HCT116 (cell line): Measurements from ENCODE around the gene BSN. TPM values are rescaled to one million over a fixed set of nuclear protein-coding genes. Genes with fewer than 3 reads are reported as not detected.

Experiments used
- ATAC-seq: fragments of 200-7000 bp; cut with Tn5 transposase; 2 replicates; pipeline ENCODE4 v1.9.1; 2020; ENCODE audit warnings: mild to moderate bottlenecking, moderate library complexity
- BruUV-seq: library from RNA; stranded (reverse); fragments of 400-500 nt; replicated peaks from 2 replicates; lab custom pipeline; 2021; lab: Mats Ljungman, UMichigan
- CTCF ChIA-PET: fragments of 300-600 bp; sonication (Branson Sonifier 250); formaldehyde crosslinking; loops from one replicate; lab custom pipeline; 2021; ENCODE audit warnings: antibody characterized with exemption; lab: Charles Lee
- POLR2A ChIA-PET: fragments of 300-600, 350-600 bp; sonication (Branson Sonifier 250); formaldehyde crosslinking; loops from one replicate; lab custom pipeline; 2021; ENCODE audit warnings: antibody characterized with exemption; lab: Charles Lee
- RAD21 ChIA-PET, 2 experiments: fragments of 300-600 bp; sonication (Branson Sonifier 250); formaldehyde crosslinking; loops; one replicate each; lab custom pipeline; 2023; ENCODE audit warnings: low total read pairs in 2 of 2; ENCODE audit not compliant: uncharacterized antibody in 2 of 2, unreplicated experiment in 2 of 2, low non-redundant PET in 1 of 2; lab: Charles Lee
- DNase-seq: peaks from one replicate; pipeline ENCODE4 v3.0.0-alpha.2; 2010; ENCODE audit warnings: low read depth, low spot score
- H2AFZ ChIP-seq: fragments of 200-600 bp; shearing (Covaris generic), sonication (generic); 2 replicates; pipeline ENCODE4 v1.6.1; 2017; ENCODE audit warnings: low read depth, mixed run types, mixed read lengths, antibody characterized with exemption, low read length; ENCODE audit not compliant: poor library complexity, severe bottlenecking
- H3K27ac ChIP-seq: 2 replicates; pipeline ENCODE4 v1.5.1; 2012; ENCODE audit warnings: low read depth, low read length
- H3K27me3 ChIP-seq: fragments of 200-600 bp; sonication (generic); 2 replicates; pipeline ENCODE4 v1.6.1; 2016; ENCODE audit warnings: mixed run types, low read length, mixed read lengths; ENCODE audit not compliant: insufficient read depth
- H3K36me3 ChIP-seq, 2 experiments: fragments of 200-500 bp in 1 of 2; fragments of 200-600 bp in 1 of 2; sonication (Bioruptor generic) in 1 of 2; sonication (generic) in 1 of 2; 2 replicates each; pipeline versions ENCODE4 v1.5.1 to v1.6.1; 2014 to 2016; ENCODE audit warnings: low read length in 2 of 2, inconsistent platforms in 1 of 2, mixed read lengths in 1 of 2, mixed run types in 1 of 2; ENCODE audit not compliant: insufficient read depth in 2 of 2, control insufficient read depth in 1 of 2
- H3K4me1 ChIP-seq, 2 experiments: fragments of 200-600 bp in 1 of 2; sonication (generic) in 1 of 2; 2 replicates each; pipeline versions ENCODE4 v1.5.1 to v1.6.1; 2012 to 2017; ENCODE audit warnings: low read length in 2 of 2, inconsistent platforms in 1 of 2, mild to moderate bottlenecking in 1 of 2, mixed read lengths in 1 of 2, mixed run types in 1 of 2, moderate library complexity in 1 of 2; ENCODE audit not compliant: insufficient read depth in 2 of 2, control insufficient read depth in 1 of 2
- H3K4me2 ChIP-seq: fragments of 200-600 bp; sonication (generic); 2 replicates; pipeline ENCODE4 v1.6.1; 2017; ENCODE audit warnings: mixed run types, low read length, mixed read lengths
- H3K4me3 ChIP-seq, 2 experiments: fragments of 200-600 bp in 1 of 2; sonication (generic) in 1 of 2; replicated peaks in 1 of 2; 2 replicates each; pipeline ENCODE4 v1.5.1; 2011 to 2016; ENCODE audit warnings: low read length in 2 of 2, control low read depth in 1 of 2, low read depth in 1 of 2, mild to moderate bottlenecking in 1 of 2, mixed read lengths in 1 of 2, mixed run types in 1 of 2
- H3K79me2 ChIP-seq: fragments of 200-600 bp; sonication (generic); 2 replicates; pipeline ENCODE4 v1.6.1; 2017; ENCODE audit warnings: mild to moderate bottlenecking, mixed run types, low read length, moderate library complexity, mixed read lengths; ENCODE audit not compliant: insufficient read depth
- H3K9ac ChIP-seq: fragments of 200-600 bp; sonication (generic); 2 replicates; pipeline ENCODE4 v1.6.1; 2016; ENCODE audit warnings: low read length, mixed read lengths
- H3K9me2 ChIP-seq: fragments of 200-600 bp; sonication (generic), shearing (Covaris generic); 2 replicates; pipeline ENCODE4 v1.6.1; 2017; ENCODE audit warnings: mixed run types, mild to moderate bottlenecking, moderate library complexity; ENCODE audit not compliant: insufficient read depth
- H3K9me3 ChIP-seq, 2 experiments: fragments of 200-500 bp in 1 of 2; fragments of 200-600 bp in 1 of 2; sonication (Bioruptor generic) in 1 of 2; sonication (generic) in 1 of 2; 2 replicates each; pipeline ENCODE4 v1.6.1; 2014 to 2017; ENCODE audit warnings: low read length in 2 of 2, mixed read lengths in 2 of 2, inconsistent platforms in 1 of 2, low read depth in 1 of 2, mild to moderate bottlenecking in 1 of 2, mixed run types in 1 of 2, moderate library complexity in 1 of 2; ENCODE audit not compliant: control insufficient read depth in 1 of 2, insufficient read depth in 1 of 2
- H4K20me1 ChIP-seq: fragments of 200-600 bp; sonication (generic), shearing (Covaris generic); 2 replicates; pipeline ENCODE4 v1.6.1; 2017; ENCODE audit warnings: mixed run types, mild to moderate bottlenecking, moderate library complexity; ENCODE audit not compliant: insufficient read depth
- CBX3 ChIP-seq: IDR thresholded peaks from 2 replicates; pipeline ENCODE4 v1.6.1; 2012; ENCODE audit warnings: low read depth
- CEBPB ChIP-seq: IDR thresholded peaks from 2 replicates; pipeline ENCODE4 v1.6.1; 2012; ENCODE audit warnings: low read depth
- EGR1 ChIP-seq: IDR thresholded peaks from 2 replicates; pipeline ENCODE4 v1.6.1; 2012; ENCODE audit warnings: low read depth
- ELF1 ChIP-seq: IDR thresholded peaks from 2 replicates; pipeline ENCODE4 v1.6.1; 2012; ENCODE audit warnings: low read depth, borderline replicate concordance
- EZH2phosphoT487 ChIP-seq: fragments of 200-600 bp; IDR thresholded peaks from 2 replicates; pipeline ENCODE4 v1.6.1; 2018; ENCODE audit warnings: antibody characterized with exemption, borderline replicate concordance
- JUND ChIP-seq: IDR thresholded peaks from 2 replicates; pipeline ENCODE4 v1.6.1; 2012
- MAX ChIP-seq: IDR thresholded peaks from 2 replicates; pipeline ENCODE4 v1.6.1; 2012
- POLR2A ChIP-seq: IDR thresholded peaks from 2 replicates; pipeline ENCODE4 v1.7.0; 2011; ENCODE audit warnings: borderline replicate concordance; ENCODE audit not compliant: insufficient read depth, insufficient read length; ENCODE audit errors: extremely low read depth
- POLR2AphosphoS5 ChIP-seq: IDR thresholded peaks from 2 replicates; pipeline ENCODE4 v1.6.1; 2011; ENCODE audit warnings: mild to moderate bottlenecking, low read depth, low read length, moderate library complexity
- RAD21 ChIP-seq: IDR thresholded peaks from 2 replicates; pipeline ENCODE4 v1.6.1; 2012; ENCODE audit warnings: low read depth, mild to moderate bottlenecking
- REST ChIP-seq: IDR thresholded peaks from 2 replicates; pipeline ENCODE4 v1.6.1; 2012; ENCODE audit warnings: low read depth
- SIN3A ChIP-seq: IDR thresholded peaks from 2 replicates; pipeline ENCODE4 v1.6.1; 2012; ENCODE audit warnings: low read depth
- SP1 ChIP-seq: IDR thresholded peaks from 2 replicates; pipeline ENCODE4 v1.6.1; 2012; ENCODE audit warnings: low read depth
- SRF ChIP-seq: IDR thresholded peaks from 2 replicates; pipeline ENCODE4 v1.6.1; 2012; ENCODE audit warnings: low read depth
- TCF7L2 ChIP-seq: IDR thresholded peaks from 2 replicates; pipeline ENCODE4 v1.7.0; 2011; ENCODE audit warnings: borderline replicate concordance, inconsistent platforms; ENCODE audit not compliant: insufficient read depth, insufficient read length; ENCODE audit errors: extremely low read depth
- ZBTB33 ChIP-seq: IDR thresholded peaks from 2 replicates; pipeline ENCODE4 v1.6.1; 2011; ENCODE audit warnings: mild to moderate bottlenecking, low read length, moderate library complexity; ENCODE audit not compliant: insufficient replicate concordance; ENCODE audit errors: extremely low read depth
- ZFX ChIP-seq: fragments of 450-650 bp; IDR thresholded peaks from 2 replicates; pipeline ENCODE4 v1.6.1; 2017
- intact Hi-C: fragments of 100-400 bp; cut with micrococcal nuclease; formaldehyde crosslinking; loops from 2 replicates; pipeline ENCODE4 v1.10.0; 2022
- total RNA-seq: library from RNA; stranded (reverse); gene quantifications from one replicate; pipeline ENCODE4 v1.2.1, GENCODE V29; 2021; ENCODE audit not compliant: unreplicated experiment

BSN gene
- total RNA-seq, 1 experiment from 2014 or later = 1.5 TPM

- TF ChIP-seq ZBTB33 (no peak), SRF (no peak), SP1 (no peak), TCF7L2 (no peak), EGR1 (no peak)
These were observed 46.5 kb downstream of the BSN start (continued) for GRCh38 chr3:49600781-49601180.

GRCh38 chr3:49601358-49602048, 47.2 kb downstream of the BSN start:
- Histone ChIP-seq H3K9me2 (no peaks in the 10 kb centered on the region), H3K4me2 (peak overlapping the region; percentile 73; the same call in 1 of the 2 replicates), H3K36me3 (no peaks in the 10 kb centered on the region), H3K4me3 (no peak overlapping the region), H3K79me2 (no peaks in the 10 kb centered on the region), H3K27ac (no peak overlapping the region), H3K4me1 (peaks cover 0 to 41% of the 10 kb centered on the region in 2 experiments; a peak in 3 of 4 replicates), H4K20me1 (no peaks in the 10 kb centered on the region), H2AFZ (no peak overlapping the region), H3K9me3 (no peaks in the 10 kb centered on the region), H3K9ac (no peak overlapping the region), H3K27me3 (no peaks in the 10 kb centered on the region)
- intact Hi-C loops = no loop called here
- no TSS peak for BruUV-seq
- ChIA-PET CTCF (interaction anchor here (1.3 kb wide), 1 partner anchor 62 kb away, joined by 4 read pairs; no protein-coding TSS in a partner anchor), POLR2A (no interaction called here), RAD21 (no interaction called here)
- no peak for DNase-seq
- ATAC-seq = no peak
- no peak for TF ChIP-seq TCF7L2
- TF ChIP-seq ZBTB33 = no peak
- no peak for TF ChIP-seq EGR1
- TF ChIP-seq REST = no peak
- no peak for TF ChIP-seq EZH2phosphoT487
- no peak for TF ChIP-seq POLR2A
- TF ChIP-seq MAX = no peak
- no peak for TF ChIP-seq POLR2AphosphoS5
- no peak for TF ChIP-seq ELF1
- TF ChIP-seq CEBPB = no peak
- no peak for TF ChIP-seq SRF
- TF ChIP-seq CBX3 = no peak
- TF ChIP-seq RAD21 = no peak
- TF ChIP-seq JUND = no peak
- no peak for TF ChIP-seq SIN3A
- TF ChIP-seq ZFX = no peak
